ENCODE measurements around the gene HPGD. TPM values are rescaled to one million over a fixed set of nuclear protein-coding genes. Genes with fewer than 3 reads are reported as not detected.

The HPGD gene
- total RNA-seq, 1 experiment from 2014 or later: 91.5 TPM

DNA sequence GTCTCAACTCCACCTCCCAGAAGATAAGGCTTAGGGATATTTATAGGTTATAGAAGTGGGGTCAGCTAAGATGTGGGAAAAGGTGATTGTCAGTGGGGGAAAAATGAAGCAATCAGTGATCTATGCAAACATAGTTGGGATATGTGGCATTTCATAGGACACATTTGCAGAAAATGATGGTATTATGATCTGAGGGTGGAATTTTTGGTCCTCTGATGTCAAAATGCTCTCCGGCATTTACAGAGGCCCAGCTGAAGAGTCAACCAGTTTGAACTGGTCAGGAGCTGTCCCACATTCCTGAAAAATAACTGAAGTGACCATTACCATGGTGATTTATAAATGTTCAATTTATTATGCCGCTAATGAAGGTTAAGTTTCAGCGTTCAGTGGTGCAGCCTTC lies 12.2 kb upstream of the HPGD start:
- intact Hi-C loops (cut with micrococcal nuclease; ENCODE audit: unreplicated experiment): loop anchor here (1.0 kb wide), 2 partner anchors 10 to 133 kb away; no protein-coding TSS in a partner anchor
- Histone ChIP-seq H3K27me3 (replicated peaks; ENCODE audit: control insufficient read depth, insufficient read depth, low read length) (no peaks in the 10 kb centered on the region), H3K36me3 (ENCODE audit: control insufficient read depth, insufficient read depth, low read length) (no peaks in the 10 kb centered on the region), H3K9me3 (no peaks in the 10 kb centered on the region), H3K4me1 (peaks cover 28% of the 10 kb centered on the region), H3K4me3 (ENCODE audit: low read depth, low read length) (no peak overlapping the region)
- peak overlapping the region; percentile 43 for H3K27ac Mint-ChIP-seq (ENCODE audit: unreplicated experiment)
- no peaks in the 10 kb centered on the region for H3K36me3 Mint-ChIP-seq (ENCODE audit: insufficient read depth, unreplicated experiment)
- DNase-seq: peak; percentile 45 to 48
- ChIA-PET CTCF (no interaction called here), POLR2A (no interaction called here)
- peaks cover 25% of the 10 kb centered on the region for H3K9me3 Mint-ChIP-seq (ENCODE audit: unreplicated experiment)
- no TSS peak for BruUV-seq (replicated peaks)
- TF ChIP-seq, protein P1, sequence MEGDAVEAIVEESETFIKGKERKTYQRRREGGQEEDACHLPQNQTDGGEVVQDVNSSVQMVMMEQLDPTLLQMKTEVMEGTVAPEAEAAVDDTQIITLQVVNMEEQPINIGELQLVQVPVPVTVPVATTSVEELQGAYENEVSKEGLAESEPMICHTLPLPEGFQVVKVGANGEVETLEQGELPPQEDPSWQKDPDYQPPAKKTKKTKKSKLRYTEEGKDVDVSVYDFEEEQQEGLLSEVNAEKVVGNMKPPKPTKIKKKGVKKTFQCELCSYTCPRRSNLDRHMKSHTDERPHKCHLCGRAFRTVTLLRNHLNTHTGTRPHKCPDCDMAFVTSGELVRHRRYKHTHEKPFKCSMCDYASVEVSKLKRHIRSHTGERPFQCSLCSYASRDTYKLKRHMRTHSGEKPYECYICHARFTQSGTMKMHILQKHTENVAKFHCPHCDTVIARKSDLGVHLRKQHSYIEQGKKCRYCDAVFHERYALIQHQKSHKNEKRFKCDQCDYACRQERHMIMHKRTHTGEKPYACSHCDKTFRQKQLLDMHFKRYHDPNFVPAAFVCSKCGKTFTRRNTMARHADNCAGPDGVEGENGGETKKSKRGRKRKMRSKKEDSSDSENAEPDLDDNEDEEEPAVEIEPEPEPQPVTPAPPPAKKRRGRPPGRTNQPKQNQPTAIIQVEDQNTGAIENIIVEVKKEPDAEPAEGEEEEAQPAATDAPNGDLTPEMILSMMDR (IDR thresholded peaks at IDR 0.05; ENCODE audit: insufficient read depth in 1 of 2, low read depth in 1 of 2, low read length in 1 of 2, severe bottlenecking in 1 of 2, unreplicated experiment in 1 of 2): no peak
- H3K4me3 Mint-ChIP-seq (ENCODE audit: unreplicated experiment): no peak overlapping the region
- H3K27me3 Mint-ChIP-seq (ENCODE audit: insufficient read depth, unreplicated experiment): no peaks in the 10 kb centered on the region
- peaks cover 30% of the 10 kb centered on the region for H3K4me1 Mint-ChIP-seq (ENCODE audit: low read depth, unreplicated experiment)

DNA sequence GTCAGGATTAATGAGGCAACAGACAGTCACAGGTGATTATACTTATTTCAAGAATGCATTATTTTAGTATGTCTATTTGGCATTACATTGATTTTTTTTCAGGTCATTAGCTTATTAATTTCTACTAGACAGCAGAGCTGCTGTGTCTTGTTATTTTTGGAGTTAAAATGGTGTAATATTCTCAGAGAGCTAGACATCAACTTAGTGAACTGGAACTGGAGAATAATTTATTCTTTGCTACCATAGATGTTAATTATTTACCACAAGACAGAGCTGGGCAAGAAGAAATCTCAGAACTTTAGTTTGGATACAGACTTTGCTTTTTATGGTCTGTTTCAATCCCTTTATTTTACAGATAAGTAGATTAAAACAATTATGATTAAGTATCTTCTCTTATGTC lies 10.2 kb upstream of the HPGD start:
- no peak for DNase-seq
- H3K4me3 ChIP-seq (ENCODE audit: low read depth, low read length): no peak overlapping the region
- intact Hi-C loops (cut with micrococcal nuclease; ENCODE audit: unreplicated experiment): no loop called here
- no peaks in the 10 kb centered on the region for H3K27me3 ChIP-seq (replicated peaks; ENCODE audit: control insufficient read depth, insufficient read depth, low read length)
- Mint-ChIP-seq H3K36me3 (ENCODE audit: insufficient read depth, unreplicated experiment) (no peaks in the 10 kb centered on the region), H3K9me3 (ENCODE audit: unreplicated experiment) (peaks cover 29% of the 10 kb centered on the region), H3K4me1 (ENCODE audit: low read depth, unreplicated experiment) (peaks cover 30% of the 10 kb centered on the region), H3K4me3 (ENCODE audit: unreplicated experiment) (no peak overlapping the region), H3K27me3 (ENCODE audit: insufficient read depth, unreplicated experiment) (no peaks in the 10 kb centered on the region), H3K27ac (ENCODE audit: unreplicated experiment) (no peak overlapping the region)
- H3K9me3 ChIP-seq: no peaks in the 10 kb centered on the region
- POLR2A ChIA-PET: interaction anchor here (0.6 kb wide), 1 partner anchor 22 kb away, joined by 3 read pairs; no protein-coding TSS in a partner anchor
- no TSS peak for BruUV-seq (replicated peaks)
- CTCF ChIA-PET: no interaction called here
- H3K36me3 ChIP-seq (ENCODE audit: control insufficient read depth, insufficient read depth, low read length): no peaks in the 10 kb centered on the region
- peaks cover 23% of the 10 kb centered on the region for H3K4me1 ChIP-seq
- TF ChIP-seq, protein P1 (IDR thresholded peaks at IDR 0.05; ENCODE audit: insufficient read depth in 1 of 2, low read depth in 1 of 2, low read length in 1 of 2, severe bottlenecking in 1 of 2, unreplicated experiment in 1 of 2): no peak

DNA sequence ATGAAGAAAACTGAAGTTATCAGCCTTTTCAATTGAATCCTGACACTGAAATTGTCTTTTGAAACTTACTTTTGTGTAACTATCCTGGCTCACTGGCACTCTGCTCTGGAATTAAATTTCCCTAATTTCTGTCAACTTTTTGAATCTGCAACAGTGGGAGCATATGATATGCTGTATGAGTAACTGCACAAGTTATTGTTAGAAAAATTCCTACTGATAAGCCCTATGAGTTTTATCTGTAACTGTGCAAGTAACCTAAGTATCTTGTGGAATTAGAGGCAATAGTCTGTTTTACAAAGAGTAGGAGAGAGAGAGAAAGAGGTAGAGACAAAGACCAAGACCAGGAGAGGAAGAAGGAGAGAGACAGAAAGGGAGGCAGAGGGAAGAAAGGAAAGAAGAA lies 9.2 kb upstream of the HPGD start:
- no peak overlapping the region for H3K4me3 Mint-ChIP-seq (ENCODE audit: unreplicated experiment)
- Histone ChIP-seq H3K27me3 (replicated peaks; ENCODE audit: control insufficient read depth, insufficient read depth, low read length) (no peaks in the 10 kb centered on the region), H3K4me1 (peaks cover 23% of the 10 kb centered on the region), H3K36me3 (ENCODE audit: control insufficient read depth, insufficient read depth, low read length) (no peaks in the 10 kb centered on the region), H3K9me3 (no peaks in the 10 kb centered on the region), H3K4me3 (ENCODE audit: low read depth, low read length) (no peak overlapping the region)
- TF ChIP-seq, protein P1 (IDR thresholded peaks at IDR 0.05; ENCODE audit: insufficient read depth in 1 of 2, low read depth in 1 of 2, low read length in 1 of 2, severe bottlenecking in 1 of 2, unreplicated experiment in 1 of 2): no peak
- ChIA-PET CTCF (no interaction called here), POLR2A (no interaction called here)
- intact Hi-C loops (cut with micrococcal nuclease; ENCODE audit: unreplicated experiment): no loop called here
- no peak for DNase-seq
- peaks cover 29% of the 10 kb centered on the region for H3K9me3 Mint-ChIP-seq (ENCODE audit: unreplicated experiment)
- no peaks in the 10 kb centered on the region for H3K36me3 Mint-ChIP-seq (ENCODE audit: insufficient read depth, unreplicated experiment)
- no peak overlapping the region for H3K27ac Mint-ChIP-seq (ENCODE audit: unreplicated experiment)
- H3K4me1 Mint-ChIP-seq (ENCODE audit: low read depth, unreplicated experiment): peaks cover 30% of the 10 kb centered on the region
- no peaks in the 10 kb centered on the region for H3K27me3 Mint-ChIP-seq (ENCODE audit: insufficient read depth, unreplicated experiment)
- BruUV-seq (replicated peaks): no TSS peak
